HEK293T (cell line): ENCODE measurements around the gene CDHR5.

Experiments
- ARNT ChIP-seq: fragments of 450-650 bp; IDR thresholded peaks from 2 replicates; pipeline ENCODE4 v1.6.1; 2017; ENCODE audit warnings: mild to moderate bottlenecking
- BHLHE40 ChIP-seq: fragments of 450-650 bp; IDR thresholded peaks from 2 replicates; pipeline ENCODE4 v1.6.1; 2016; ENCODE audit warnings: mild to moderate bottlenecking, moderate library complexity, borderline replicate concordance
- CTBP1 ChIP-seq: fragments of 450-650 bp; IDR thresholded peaks from 2 replicates; pipeline ENCODE4 v1.6.1; 2016; ENCODE audit warnings: borderline replicate concordance
- FOXA1 ChIP-seq: fragments of 450-650 bp; IDR thresholded peaks from 2 replicates; pipeline ENCODE4 v1.6.1; 2016; ENCODE audit warnings: mild to moderate bottlenecking
- FOXK2 ChIP-seq: fragments of 450-650 bp; IDR thresholded peaks from 2 replicates; pipeline ENCODE4 v1.6.1; 2016; ENCODE audit warnings: mild to moderate bottlenecking
- FOXM1 ChIP-seq: fragments of 450-650 bp; IDR thresholded peaks from 2 replicates; pipeline ENCODE4 v1.6.1; 2017; ENCODE audit warnings: mild to moderate bottlenecking, borderline replicate concordance
- HDGF ChIP-seq: fragments of 450-650 bp; IDR thresholded peaks from 2 replicates; pipeline ENCODE4 v1.6.1; 2017; ENCODE audit warnings: antibody characterized with exemption, borderline replicate concordance
- L3MBTL2 ChIP-seq: fragments of 450-650 bp; conservative IDR thresholded peaks from 2 replicates; pipeline ENCODE4 v1.6.1; 2016; ENCODE audit warnings: mild to moderate bottlenecking
- NFRKB ChIP-seq: fragments of 450-650 bp; IDR thresholded peaks from 2 replicates; pipeline ENCODE4 v1.6.1; 2016; ENCODE audit warnings: mild to moderate bottlenecking, moderate library complexity
- PKNOX1 ChIP-seq: fragments of 450-650 bp; IDR thresholded peaks from 2 replicates; pipeline ENCODE4 v1.6.1; 2016
- SP1 ChIP-seq: fragments of 450-650 bp; IDR thresholded peaks from 2 replicates; pipeline ENCODE4 v1.6.1; 2017
- SUZ12 ChIP-seq: fragments of 450-650 bp; IDR thresholded peaks from 2 replicates; pipeline ENCODE4 v1.6.1; 2016; ENCODE audit warnings: mild to moderate bottlenecking
- TARDBP ChIP-seq: fragments of 450-650 bp; IDR thresholded peaks from 2 replicates; pipeline ENCODE4 v1.6.1; 2016
- ZNF384 ChIP-seq: fragments of 450-650 bp; IDR thresholded peaks from 2 replicates; pipeline ENCODE4 v1.6.1; 2016

GRCh38 chr11:628056-628455 is 3.3 kb upstream of the CDHR5 start:
- TF ChIP-seq FOXA1 (no peak), HDGF (no peak), ARNT (no peak), BHLHE40 (no peak), CTBP1 (no peak), FOXK2 (no peak), ZNF384 (no peak), SUZ12 (no peak), L3MBTL2 (no peak), SP1 (no peak), FOXM1 (no peak), PKNOX1 (no peak), TARDBP (no peak), NFRKB (no peak)
